Upper lobe of right lung (tissue), 1 donor: ENCODE measurements around the gene DHRS12. TPM values are rescaled to one million over a fixed set of nuclear protein-coding genes. Genes with fewer than 3 reads are reported as not detected.

Experiments
- ATAC-seq: fragments of 200-7000 bp; cut with Tn5 transposase; one replicate; pipeline ENCODE4 v1.9.1; 2020; ENCODE audit warnings: mild to moderate bottlenecking, moderate library complexity
- DNase-seq: peaks from one replicate; pipeline ENCODE4 v3.0.0-alpha.2; 2020
- H3K27ac ChIP-seq: fragments of 200-600 bp; one replicate; pipeline ENCODE4 v1.8.0; 2022
- H3K27me3 ChIP-seq: fragments of 200-600 bp; one replicate; pipeline ENCODE4 v1.8.0; 2022; ENCODE audit warnings: mild to moderate bottlenecking
- H3K36me3 ChIP-seq: fragments of 200-600 bp; one replicate; pipeline ENCODE4 v1.8.0; 2022
- H3K4me1 ChIP-seq: fragments of 200-600 bp; one replicate; pipeline ENCODE4 v1.8.0; 2022
- H3K4me3 ChIP-seq: fragments of 200-600 bp; one replicate; pipeline ENCODE4 v1.8.0; 2022; ENCODE audit warnings: mild to moderate bottlenecking
- H3K9me3 ChIP-seq: fragments of 200-600 bp; one replicate; pipeline ENCODE4 v1.8.0; 2022
- CTCF ChIP-seq: fragments of 200-600 bp; IDR thresholded peaks from one replicate; pipeline ENCODE4 v1.8.0; 2022; ENCODE audit warnings: antibody characterized with exemption
- intact Hi-C: fragments of 100-400 bp; cut with DNase I; formaldehyde crosslinking; loops from one replicate; pipeline ENCODE4 v1.11.0; 2022
- total RNA-seq: library from RNA; stranded (reverse); fragmentation: NEBNext Ultra II Directional; extraction: Animal tissue kit (Norgen Biotek cat#: 25700); gene quantifications from one replicate; pipeline ENCODE4 v1.2.1, GENCODE V29; 2021
- donor health status: DM: no; HTN: yes; CAD: no; lungs with severe emphysema.

The DHRS12 gene
- total RNA-seq, 1 donor from 2014 or later: 14.9 TPM

GRCh38 chr13:51727634-51728274 is 76.2 kb downstream of the DHRS12 start:
- no peaks in the 10 kb centered on the region for H3K4me1 ChIP-seq
- H3K36me3 ChIP-seq: peaks cover 10% of the 10 kb centered on the region
- TF ChIP-seq CTCF: no peak
- no peak for ATAC-seq
- intact Hi-C loops: no loop called here
- H3K27ac ChIP-seq: no peak overlapping the region
- H3K4me3 ChIP-seq: no peak overlapping the region
- no peaks in the 10 kb centered on the region for H3K27me3 ChIP-seq
- no peak for DNase-seq
- no peaks in the 10 kb centered on the region for H3K9me3 ChIP-seq

- H3K27me3 ChIP-seq: no peaks in the 10 kb centered on the region
- no peaks in the 10 kb centered on the region for H3K4me1 ChIP-seq
- no peak for TF ChIP-seq CTCF
- no peaks in the 10 kb centered on the region for H3K9me3 ChIP-seq
- H3K27ac ChIP-seq: no peak overlapping the region
- peaks cover 10% of the 10 kb centered on the region for H3K36me3 ChIP-seq
- intact Hi-C loops: no loop called here
- no peak for DNase-seq
- H3K4me3 ChIP-seq: no peak overlapping the region
- no peak for ATAC-seq
These were observed 77.3 kb downstream of the DHRS12 start for GRCh38 chr13:51726446-51727193.

- no peak for TF ChIP-seq CTCF
- peaks cover 3% of the 10 kb centered on the region for H3K4me1 ChIP-seq
- no peaks in the 10 kb centered on the region for H3K9me3 ChIP-seq
- intact Hi-C loops: no loop called here
- H3K36me3 ChIP-seq: peaks cover 10% of the 10 kb centered on the region
- no peak for ATAC-seq
- no peak overlapping the region for H3K4me3 ChIP-seq
- H3K27me3 ChIP-seq: no peaks in the 10 kb centered on the region
- DNase-seq: no peak
- H3K27ac ChIP-seq: no peak overlapping the region
These were observed 79.2 kb downstream of the DHRS12 start for GRCh38 chr13:51724721-51725120.

- Histone ChIP-seq H3K9me3 (no peaks in the 10 kb centered on the region), H3K4me1 (peaks cover 3% of the 10 kb centered on the region), H3K27ac (no peak overlapping the region), H3K27me3 (no peaks in the 10 kb centered on the region), H3K36me3 (peaks cover 10% of the 10 kb centered on the region), H3K4me3 (no peak overlapping the region)
- TF ChIP-seq CTCF: no peak
- ATAC-seq: no peak
- intact Hi-C loops: no loop called here
- no peak for DNase-seq
These were observed 80.4 kb downstream of the DHRS12 start for GRCh38 chr13:51723529-51723928.

- ATAC-seq: no peak
- TF ChIP-seq CTCF: no peak
- intact Hi-C loops: no loop called here
- no peaks in the 10 kb centered on the region for H3K9me3 ChIP-seq
- no peak overlapping the region for H3K4me3 ChIP-seq
- peaks cover 3% of the 10 kb centered on the region for H3K4me1 ChIP-seq
- no peak overlapping the region for H3K27ac ChIP-seq
- DNase-seq: no peak
- no peaks in the 10 kb centered on the region for H3K27me3 ChIP-seq
- no peaks in the 10 kb centered on the region for H3K36me3 ChIP-seq
These were observed 82.5 kb downstream of the DHRS12 start for GRCh38 chr13:51721496-51721895.
